OCI-LY3 (cell line): ENCODE measurements around the gene EZH1.

Source experiments
- H2AFZ ChIP-seq: fragments of 200-600, 300-600 bp; shearing (Covaris generic); 2 replicates; pipeline ENCODE4 v1.6.0; 2014; ENCODE audit warnings: antibody characterized with exemption, low read depth, low read length
- H3K27ac ChIP-seq: fragments of 200-600, 300-600 bp; sonication (generic); 2 replicates; pipeline ENCODE4 v1.5.1; 2014; ENCODE audit warnings: mild to moderate bottlenecking, low read length, moderate library complexity, mixed read lengths
- H3K27me3 ChIP-seq: fragments of 200-600, 300-600 bp; sonication (generic); 2 replicates; pipeline ENCODE4 v1.6.1; 2014; ENCODE audit warnings: low read depth, low read length, mixed read lengths
- H3K36me3 ChIP-seq: fragments of 200-600, 300-600 bp; sonication (generic); replicated peaks from 2 replicates; pipeline ENCODE3; 2014; ENCODE audit warnings: low read depth, low read length, mixed read lengths
- H3K4me1 ChIP-seq: fragments of 300-600, 200-600 bp; sonication (generic); 2 replicates; pipeline ENCODE4 v1.6.1; 2014; ENCODE audit warnings: low read length, mixed read lengths
- H3K4me2 ChIP-seq: fragments of 200-600, 300-600 bp; sonication (generic); 2 replicates; pipeline ENCODE4 v1.6.1; 2014; ENCODE audit warnings: low read length, mixed read lengths
- H3K4me3 ChIP-seq: fragments of 300-600, 200-600 bp; sonication (generic); 2 replicates; pipeline ENCODE4 v1.5.1; 2014; ENCODE audit warnings: antibody characterized with exemption, mild to moderate bottlenecking, low read length, moderate library complexity
- H3K79me2 ChIP-seq: fragments of 300-600, 200-600 bp; shearing (Covaris generic); 2 replicates; pipeline ENCODE4 v1.6.1; 2014; ENCODE audit warnings: mild to moderate bottlenecking, low read length, mixed read lengths
- H3K9ac ChIP-seq: fragments of 300-600, 200-600 bp; shearing (Covaris generic); 2 replicates; pipeline ENCODE4 v1.6.0; 2014; ENCODE audit warnings: mild to moderate bottlenecking, low read length, moderate library complexity
- H3K9me3 ChIP-seq: fragments of 200-600, 300-600 bp; shearing (Covaris generic); 2 replicates; pipeline ENCODE4 v1.6.1; 2014; ENCODE audit warnings: low read length, mixed read lengths; ENCODE audit not compliant: insufficient read depth
- H4K20me1 ChIP-seq: fragments of 200-600, 300-600 bp; sonication (generic); 2 replicates; pipeline ENCODE4 v1.6.1; 2016; ENCODE audit warnings: low read length, mixed read lengths; ENCODE audit not compliant: insufficient read depth
- CTCF ChIP-seq: fragments of 200-600, 300-600 bp; sonication (generic); IDR thresholded peaks from 2 replicates; pipeline ENCODE4 v1.5.1; 2014; ENCODE audit warnings: antibody characterized with exemption, low read length, low read depth
- EZH2phosphoT487 ChIP-seq: fragments of 200-600 bp; shearing (Covaris generic); IDR thresholded peaks from 2 replicates; pipeline ENCODE4 v1.6.1; 2018; ENCODE audit warnings: antibody characterized with exemption, mixed run types, low read depth

EZH1 gene

GRCh38 chr17:42690596-42690995 is 54.2 kb downstream of the EZH1 start:
- Histone ChIP-seq H3K4me1 (no peaks in the 10 kb centered on the region), H3K9me3 (no peaks in the 10 kb centered on the region), H3K27me3 (no peaks in the 10 kb centered on the region), H3K4me3 (no peak overlapping the region), H3K4me2 (no peak overlapping the region), H3K79me2 (no peaks in the 10 kb centered on the region), H2AFZ (no peak overlapping the region), H3K36me3 (peaks cover 61% of the 10 kb centered on the region), H3K27ac (no peak overlapping the region), H3K9ac (no peak overlapping the region), H4K20me1 (no peaks in the 10 kb centered on the region)
- TF ChIP-seq CTCF: no peak
- no peak for TF ChIP-seq EZH2phosphoT487

- TF ChIP-seq CTCF: no peak
- TF ChIP-seq EZH2phosphoT487: no peak
- Histone ChIP-seq H3K27me3 (no peaks in the 10 kb centered on the region), H3K36me3 (peaks cover 55% of the 10 kb centered on the region), H3K4me2 (no peak overlapping the region), H3K79me2 (peaks cover 7% of the 10 kb centered on the region), H3K9me3 (no peaks in the 10 kb centered on the region), H2AFZ (no peak overlapping the region), H3K9ac (no peak overlapping the region), H3K4me1 (peaks cover 6% of the 10 kb centered on the region; the same call in 1 of the 2 replicates), H4K20me1 (no peaks in the 10 kb centered on the region), H3K4me3 (no peak overlapping the region), H3K27ac (no peak overlapping the region)
Measured at GRCh38 chr17:42687707-42688320, 57.0 kb downstream of the EZH1 start.

- H3K4me3 ChIP-seq: no peak overlapping the region
- no peaks in the 10 kb centered on the region for H4K20me1 ChIP-seq
- H3K4me1 ChIP-seq: peaks cover 7% of the 10 kb centered on the region
- H3K27ac ChIP-seq: no peak overlapping the region
- H2AFZ ChIP-seq: no peak overlapping the region
- TF ChIP-seq CTCF: no peak
- no peak for TF ChIP-seq EZH2phosphoT487
- peaks cover 45% of the 10 kb centered on the region for H3K36me3 ChIP-seq
- H3K9me3 ChIP-seq: no peaks in the 10 kb centered on the region
- H3K4me2 ChIP-seq: no peak overlapping the region
- H3K79me2 ChIP-seq: peaks cover 17% of the 10 kb centered on the region
- no peak overlapping the region for H3K9ac ChIP-seq
- no peaks in the 10 kb centered on the region for H3K27me3 ChIP-seq
Measured at GRCh38 chr17:42686520-42687128, 58.2 kb downstream of the EZH1 start.

GRCh38 chr17:42685831-42686230 is 59.0 kb downstream of the EZH1 start:
- no peak overlapping the region for H3K27ac ChIP-seq
- H3K4me1 ChIP-seq: peaks cover 14% of the 10 kb centered on the region
- no peak overlapping the region for H3K4me2 ChIP-seq
- no peak overlapping the region for H3K4me3 ChIP-seq
- no peaks in the 10 kb centered on the region for H4K20me1 ChIP-seq
- H3K9ac ChIP-seq: no peak overlapping the region
- H3K27me3 ChIP-seq: no peaks in the 10 kb centered on the region
- peaks cover 45% of the 10 kb centered on the region for H3K36me3 ChIP-seq
- H3K79me2 ChIP-seq: peaks cover 21% of the 10 kb centered on the region
- H2AFZ ChIP-seq: no peak overlapping the region
- no peak for TF ChIP-seq EZH2phosphoT487
- no peak for TF ChIP-seq CTCF
- no peaks in the 10 kb centered on the region for H3K9me3 ChIP-seq
